Measurements from ENCODE around the gene PSME1. TPM values are rescaled to one million over a fixed set of nuclear protein-coding genes. Genes with fewer than 3 reads are reported as not detected.

PSME1 gene
- total RNA-seq, 1 donor from 2014 or later: 517 TPM

GRCh38 chr14:24123424-24124417 lies 12.3 kb upstream of the PSME1 start:
- intact Hi-C loops (cut with micrococcal nuclease): no loop called here

DNA sequence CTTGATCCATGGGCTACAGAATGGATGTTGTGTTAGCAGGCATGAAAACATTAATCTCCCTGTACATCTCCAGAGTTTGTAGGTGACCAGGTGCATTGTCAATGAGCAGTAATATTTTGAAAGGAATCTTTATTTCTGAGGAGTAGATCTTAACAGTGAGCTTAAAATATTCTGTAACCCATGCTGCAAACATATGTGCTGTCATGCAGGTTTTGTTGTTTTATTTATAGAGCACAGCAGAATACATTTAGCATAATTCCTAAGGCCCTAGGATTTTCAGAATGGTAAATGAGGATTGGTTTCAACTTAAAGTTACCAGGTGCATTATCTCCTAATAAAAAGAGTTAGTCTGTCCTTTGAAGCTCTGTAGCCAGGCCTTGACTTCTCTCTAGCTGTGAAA lies 9.1 kb upstream of the PSME1 start:
- intact Hi-C loops (cut with micrococcal nuclease): no loop called here

- intact Hi-C loops (cut with micrococcal nuclease): no loop called here
These were observed 8.3 kb upstream of the PSME1 start for GRCh38 chr14:24127673-24128072.

- intact Hi-C loops (cut with micrococcal nuclease): no loop called here
These were observed 6.5 kb upstream of the PSME1 start for GRCh38 chr14:24129410-24129998.

- intact Hi-C loops (cut with micrococcal nuclease): no loop called here
These were observed 5.6 kb upstream of the PSME1 start, which contains the start of gene FITM1 for GRCh38 chr14:24130380-24130716. Gene FITM1 (plus strand): TSS chr14:24130659. CDS start chr14:24131564, 905 bp downstream.

GRCh38 chr14:24130717-24131548 lies 5.1 kb upstream of the PSME1 start:
- intact Hi-C loops (cut with micrococcal nuclease): no loop called here

DNA sequence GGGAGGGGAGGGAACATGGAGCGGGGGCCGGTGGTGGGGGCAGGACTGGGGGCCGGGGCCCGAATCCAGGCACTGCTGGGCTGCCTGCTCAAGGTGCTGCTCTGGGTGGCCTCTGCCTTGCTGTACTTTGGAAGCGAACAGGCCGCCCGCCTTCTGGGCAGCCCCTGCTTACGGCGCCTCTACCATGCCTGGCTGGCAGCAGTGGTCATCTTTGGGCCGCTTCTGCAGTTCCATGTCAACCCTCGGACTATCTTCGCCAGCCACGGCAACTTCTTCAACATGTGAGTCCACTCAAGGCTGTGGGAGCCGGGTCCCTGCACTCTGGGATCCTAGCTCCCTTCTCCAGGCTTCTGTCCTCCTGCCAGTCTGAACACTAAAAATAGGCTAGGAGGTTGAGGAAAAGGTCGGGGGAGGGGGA lies 4.4 kb upstream of the PSME1 start:
- intact Hi-C loops (cut with micrococcal nuclease): no loop called here

- intact Hi-C loops (cut with micrococcal nuclease): no loop called here
These were observed 3.8 kb upstream of the PSME1 start for GRCh38 chr14:24132061-24132685.

GRCh38 chr14:24132976-24133375 lies 3.0 kb upstream of the PSME1 start:
- intact Hi-C loops (cut with micrococcal nuclease): no loop called here

GRCh38 chr14:24133735-24134134 lies 2.3 kb upstream of the PSME1 start:
- intact Hi-C loops (cut with micrococcal nuclease): no loop called here

GRCh38 chr14:24135584-24135833 lies 485 bp upstream of the PSME1 start:
- intact Hi-C loops (cut with micrococcal nuclease): no loop called here

GRCh38 chr14:24136684-24137528 lies 912 bp downstream of the PSME1 start:
- intact Hi-C loops (cut with micrococcal nuclease): loop anchor here (1.0 kb wide), 3 partner anchors 10 to 24 kb away; partner anchors contain the start of genes DCAF11, IRF9, NRL and RNF31

- intact Hi-C loops (cut with micrococcal nuclease): no loop called here
These were observed 1.8 kb downstream of the PSME1 start for GRCh38 chr14:24137529-24138395.

- intact Hi-C loops (cut with micrococcal nuclease): no loop called here
These were observed 2.6 kb downstream of the PSME1 start for GRCh38 chr14:24138396-24139271.

- intact Hi-C loops (cut with micrococcal nuclease): no loop called here
These were observed 3.4 kb downstream of the PSME1 start for GRCh38 chr14:24139272-24139934.

GRCh38 chr14:24141097-24141880 lies 5.3 kb downstream of the PSME1 start, which contains the start of gene EMC9:
Gene EMC9 (minus strand): TSS chr14:24141591. CDS start chr14:24141304, 287 bp downstream.
- intact Hi-C loops (cut with micrococcal nuclease): loop anchor here (1.0 kb wide), 3 partner anchors 20 to 91 kb away; partner anchors contain the start of genes DCAF11, GMPR2, IRF9 and NEDD8

GRCh38 chr14:24143511-24143910 lies 7.5 kb downstream of the PSME1 start:
- intact Hi-C loops (cut with micrococcal nuclease): no loop called here

Data from T-helper 2 cell treated with Interferon-gamma antibody and Interleukin-4, amounts not matched to agents 100 ng/mL and 5 ng/mL, for 36 hours (primary cell).